ENCODE data around the gene APBA2. TPM values are rescaled to one million over a fixed set of nuclear protein-coding genes. Genes with fewer than 3 reads are reported as not detected.

The APBA2 gene
- total and polyA plus RNA-seq, 2 of the 13 experiments (the other 11 are each of a cell fraction or from before 2014, with no cell fraction given) = 0.62 to 2.3 TPM

DNA sequence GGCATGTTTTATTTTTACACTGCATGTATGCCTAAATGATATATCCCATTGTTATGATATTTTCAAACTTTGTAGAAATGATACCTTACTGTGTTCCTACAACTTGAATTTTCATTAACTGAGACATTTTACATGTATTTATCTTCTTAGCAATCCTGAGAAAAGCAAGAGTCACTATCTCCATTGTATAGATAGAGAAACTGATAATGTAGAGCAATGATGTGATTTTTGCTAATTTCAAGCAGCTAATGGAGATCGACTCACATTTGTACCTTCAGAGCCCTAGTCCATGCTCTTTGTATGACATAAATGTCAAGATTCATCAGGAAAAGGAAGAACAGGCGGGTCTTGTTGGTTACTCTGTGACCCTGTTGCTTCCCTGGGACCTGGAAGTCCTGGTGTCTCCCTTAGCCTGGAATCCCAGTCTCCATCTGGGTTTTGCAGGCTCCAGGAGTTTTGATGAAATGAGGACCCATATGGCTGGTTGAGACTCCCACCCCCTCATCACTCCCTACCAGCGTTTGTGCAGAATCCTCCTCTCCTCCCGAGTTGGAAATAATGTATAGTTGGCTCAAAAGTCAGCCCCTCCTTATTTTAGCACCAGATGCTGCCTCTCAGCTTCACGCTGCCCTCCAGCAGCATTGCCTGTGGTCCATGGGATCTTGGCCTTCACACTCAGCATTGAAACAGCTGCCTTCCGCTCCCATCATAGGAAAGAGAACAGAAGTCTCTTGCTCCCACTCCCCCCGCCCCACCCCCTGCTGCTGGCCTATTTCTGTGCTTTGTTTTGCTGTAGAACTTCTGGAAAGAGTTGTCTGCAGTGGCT lies 67.1 kb downstream of the APBA2 start:
- Histone ChIP-seq H4K20me1 (ENCODE audit: insufficient read depth, low read length) (no peaks in the 10 kb centered on the region), H3K79me2 (ENCODE audit: insufficient read depth, low read length) (no peaks in the 10 kb centered on the region), H3K9me3 (ENCODE audit: low read length) (no peaks in the 10 kb centered on the region), H3K36me3 (replicated peaks in 1 of 2; ENCODE audit: control insufficient read depth in 1 of 2, insufficient read depth in 2 of 2, low read length in 2 of 2) (no peaks in the 10 kb centered on the region), H3K4me2 (ENCODE audit: low read depth, low read length) (no peak overlapping the region), H3K9ac (ENCODE audit: insufficient read depth, low read depth, low read length) (no peak overlapping the region), H3K27me3 (ENCODE audit: control insufficient read depth in 1 of 2, insufficient read depth in 2 of 2, low read length in 2 of 2) (no peaks in the 10 kb centered on the region), H3K27ac (ENCODE audit: extremely low read length, insufficient read depth, low read length) (no peak overlapping the region), H3K4me1 (ENCODE audit: insufficient read depth, low read length) (peaks cover 1% of the 10 kb centered on the region), H3K4me3 (replicated peaks in 1 of 3; ENCODE audit: insufficient read depth in 1 of 3, low read depth in 2 of 3, low read length in 3 of 3) (no peak overlapping the region), H2AFZ (ENCODE audit: low read length) (no peak overlapping the region)
- DNase-seq (ENCODE audit: low spot score) = no peak
- in situ Hi-C loops (cut with HindIII; ENCODE audit: extremely low pct_ligation_motif_present, low pct_unique_long_range_greater_than_20kb) = no loop called here
- ATAC-seq = no peak
- WGBS (ENCODE audit: low lambda C conversion rate) = 20% methylated on average over 6 of the region's 7 CpGs
- POLR2A ChIA-PET = no interaction called here
- FAIRE-seq = no peak
- TF ChIP-seq, protein P1, sequence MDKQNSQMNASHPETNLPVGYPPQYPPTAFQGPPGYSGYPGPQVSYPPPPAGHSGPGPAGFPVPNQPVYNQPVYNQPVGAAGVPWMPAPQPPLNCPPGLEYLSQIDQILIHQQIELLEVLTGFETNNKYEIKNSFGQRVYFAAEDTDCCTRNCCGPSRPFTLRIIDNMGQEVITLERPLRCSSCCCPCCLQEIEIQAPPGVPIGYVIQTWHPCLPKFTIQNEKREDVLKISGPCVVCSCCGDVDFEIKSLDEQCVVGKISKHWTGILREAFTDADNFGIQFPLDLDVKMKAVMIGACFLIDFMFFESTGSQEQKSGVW (CRISPR knock-in tag; IDR thresholded peaks at IDR 0.05; ENCODE audit: borderline replicate concordance) = no peak
- TF ChIP-seq TCF12 (IDR thresholded peaks at IDR 0.05) (no peak), TCF12 (CRISPR knock-in tag; IDR thresholded peaks at IDR 0.05) (no peak), ZNF670 (CRISPR knock-in tag; IDR thresholded peaks at IDR 0.05; ENCODE audit: borderline replicate concordance) (no peak), ZFP82 (CRISPR knock-in tag; IDR thresholded peaks at IDR 0.05; ENCODE audit: borderline replicate concordance) (no peak), MTA3 (CRISPR knock-in tag; IDR thresholded peaks at IDR 0.05) (no peak), ZNF552 (CRISPR knock-in tag; IDR thresholded peaks at IDR 0.05; ENCODE audit: borderline replicate concordance) (no peak)
- TF ChIP-seq, protein P2, sequence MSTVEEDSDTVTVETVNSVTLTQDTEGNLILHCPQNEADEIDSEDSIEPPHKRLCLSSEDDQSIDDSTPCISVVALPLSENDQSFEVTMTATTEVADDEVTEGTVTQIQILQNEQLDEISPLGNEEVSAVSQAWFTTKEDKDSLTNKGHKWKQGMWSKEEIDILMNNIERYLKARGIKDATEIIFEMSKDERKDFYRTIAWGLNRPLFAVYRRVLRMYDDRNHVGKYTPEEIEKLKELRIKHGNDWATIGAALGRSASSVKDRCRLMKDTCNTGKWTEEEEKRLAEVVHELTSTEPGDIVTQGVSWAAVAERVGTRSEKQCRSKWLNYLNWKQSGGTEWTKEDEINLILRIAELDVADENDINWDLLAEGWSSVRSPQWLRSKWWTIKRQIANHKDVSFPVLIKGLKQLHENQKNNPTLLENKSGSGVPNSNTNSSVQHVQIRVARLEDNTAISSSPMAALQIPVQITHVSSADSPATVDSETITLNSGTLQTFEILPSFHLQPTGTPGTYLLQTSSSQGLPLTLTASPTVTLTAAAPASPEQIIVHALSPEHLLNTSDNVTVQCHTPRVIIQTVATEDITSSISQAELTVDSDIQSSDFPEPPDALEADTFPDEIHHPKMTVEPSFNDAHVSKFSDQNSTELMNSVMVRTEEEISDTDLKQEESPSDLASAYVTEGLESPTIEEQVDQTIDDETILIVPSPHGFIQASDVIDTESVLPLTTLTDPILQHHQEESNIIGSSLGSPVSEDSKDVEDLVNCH (CRISPR knock-in tag; IDR thresholded peaks at IDR 0.05) = no peak
- intact Hi-C loops (cut with micrococcal nuclease; ENCODE audit: unreplicated experiment) = no loop called here
- CTCF ChIA-PET (ENCODE audit: low intra/inter-chr PET ratio, low total read pairs) = no interaction called here
- BruUV-seq (replicated peaks) = no TSS peak

Data from HepG2 (cell line).